HepG2 (cell line): ENCODE data around the gene CFI. TPM values are rescaled to one million over a fixed set of nuclear protein-coding genes. Genes with fewer than 3 reads are reported as not detected.

Source experiments
- ATAC-seq: fragments of 200-7000 bp; cut with Tn5 transposase; 3 replicates; pipeline ENCODE4 v1.9.1; 2020; ENCODE audit warnings: mild to moderate bottlenecking, moderate library complexity
- BruUV-seq: library from RNA; stranded (reverse); fragments of 400-500 nt; replicated peaks from 2 replicates; lab custom pipeline; 2021; lab: Mats Ljungman, UMichigan
- CTCF ChIA-PET: fragments of 300-600 bp; formaldehyde crosslinking; extraction: SDS; loops from one replicate; lab custom pipeline; 2021; ENCODE audit warnings: low total read pairs, inconsistent platforms, low intra/inter-chr PET ratio; lab: Yijun Ruan, JAX
- POLR2A ChIA-PET: fragments of 350-600 bp; sonication (Branson Sonifier 250); formaldehyde crosslinking; loops from one replicate; lab custom pipeline; 2020; ENCODE audit warnings: antibody characterized with exemption, inconsistent platforms; lab: Yijun Ruan, JAX
- DNase-seq: peaks from one replicate; pipeline ENCODE4 v3.0.0-alpha.2; 2015; ENCODE audit warnings: low spot score
- FAIRE-seq: peaks from 3 replicates; lab custom pipeline; 2011; peaks lifted over from hg19 to GRCh38; lab: Jason Lieb, UNC
- H2AFZ ChIP-seq: one replicate; pipeline ENCODE4 v1.6.1; 2011; ENCODE audit warnings: low read length, inconsistent platforms
- H3K27ac ChIP-seq: fragments of 300-600 bp; 3 replicates; pipeline ENCODE4 v1.8.0; 2011; ENCODE audit warnings: mixed run types, mild to moderate bottlenecking, mixed read lengths, low read length, inconsistent platforms; ENCODE audit not compliant: insufficient read depth; ENCODE audit errors: extremely low read length
- H3K27me3 ChIP-seq, 2 experiments: fragments of 200-600 bp in 1 of 2; 2 replicates in 1 of 2; 3 replicates in 1 of 2; pipeline versions ENCODE4 v1.6.0 to v1.8.0; 2011; ENCODE audit warnings: low read length in 2 of 2, mild to moderate bottlenecking in 2 of 2, moderate library complexity in 2 of 2, inconsistent platforms in 1 of 2; ENCODE audit not compliant: insufficient read depth in 2 of 2, control insufficient read depth in 1 of 2
- H3K36me3 ChIP-seq, 2 experiments: fragments of 200-600 bp in 1 of 2; replicated peaks in 1 of 2; 2 replicates in 1 of 2; 3 replicates in 1 of 2; pipeline versions ENCODE4 v1.5.1 to v1.8.0; 2011; ENCODE audit warnings: low read length in 2 of 2, inconsistent platforms in 1 of 2; ENCODE audit not compliant: insufficient read depth in 2 of 2, control insufficient read depth in 1 of 2
- H3K4me1 ChIP-seq: 2 replicates; pipeline ENCODE4 v1.5.1; 2012; ENCODE audit warnings: low read length, inconsistent platforms; ENCODE audit not compliant: insufficient read depth
- H3K4me2 ChIP-seq: 2 replicates; pipeline ENCODE4 v1.6.0; 2011; ENCODE audit warnings: low read depth, low read length, inconsistent platforms
- H3K4me3 ChIP-seq, 3 experiments: fragments of 200-600 bp in 1 of 3; sonication (generic), shearing (Covaris generic) in 1 of 3; replicated peaks in 1 of 3; 2 replicates each; pipeline ENCODE4 v1.5.1; 2011 to 2016; ENCODE audit warnings: low read length in 3 of 3, inconsistent platforms in 2 of 3, low read depth in 2 of 3, mild to moderate bottlenecking in 2 of 3, control low read depth in 1 of 3, mixed read lengths in 1 of 3; ENCODE audit not compliant: insufficient read depth in 1 of 3
- H3K79me2 ChIP-seq: one replicate; pipeline ENCODE4 v1.6.1; 2011; ENCODE audit warnings: low read length, inconsistent platforms; ENCODE audit not compliant: insufficient read depth
- H3K9ac ChIP-seq: 2 replicates; pipeline ENCODE4 v1.6.0; 2011; ENCODE audit warnings: mild to moderate bottlenecking, low read depth, low read length, inconsistent platforms; ENCODE audit not compliant: insufficient read depth
- H3K9me3 ChIP-seq: 2 replicates; pipeline ENCODE4 v1.5.1; 2012; ENCODE audit warnings: mild to moderate bottlenecking, low read length
- H4K20me1 ChIP-seq: 2 replicates; pipeline ENCODE4 v1.6.0; 2011; ENCODE audit warnings: inconsistent platforms, mild to moderate bottlenecking, low read length, moderate library complexity; ENCODE audit not compliant: insufficient read depth
- BHLHE40 ChIP-seq: IDR thresholded peaks from 2 replicates; pipeline ENCODE4 v1.6.1; 2011; ENCODE audit warnings: low read length, improper control_type of control experiment
- E2F2 ChIP-seq: sonication (generic); formaldehyde crosslinking; IDR thresholded peaks from 2 replicates; pipeline ENCODE4 v1.4.0; 2020; ENCODE audit warnings: missing genetic modification reagents, borderline replicate concordance
- FOSL1 ChIP-seq: sonication (generic); formaldehyde crosslinking; IDR thresholded peaks from 2 replicates; pipeline ENCODE4 v1.9.0; 2021; ENCODE audit warnings: missing genetic modification reagents, borderline replicate concordance
- HNRNPK ChIP-seq: fragments of 200-400 bp; formaldehyde crosslinking; IDR thresholded peaks from 2 replicates; pipeline ENCODE4 v1.6.1; 2018; ENCODE audit warnings: low read length, low read depth, moderate library complexity, mild to moderate bottlenecking; ENCODE audit not compliant: poor library complexity, severe bottlenecking
- RFXAP ChIP-seq: sonication (generic); formaldehyde crosslinking; IDR thresholded peaks from 2 replicates; pipeline ENCODE4 v1.4.0; 2020; ENCODE audit warnings: missing genetic modification reagents, borderline replicate concordance
- SETDB1 ChIP-seq: sonication (generic); formaldehyde crosslinking; IDR thresholded peaks from 2 replicates; pipeline ENCODE4 v1.5.1; 2020; ENCODE audit warnings: missing genetic modification reagents, mild to moderate bottlenecking, borderline replicate concordance
- TRIM22 ChIP-seq: fragments of 450-650 bp; IDR thresholded peaks from 2 replicates; pipeline ENCODE4 v1.6.1; 2017
- ZFP36L1 ChIP-seq: sonication (generic); formaldehyde crosslinking; IDR thresholded peaks from 2 replicates; pipeline ENCODE4 v1.8.0; 2022; ENCODE audit warnings: mild to moderate bottlenecking, missing genetic modification reagents, moderate library complexity
- ZFP41 ChIP-seq: sonication (generic); formaldehyde crosslinking; IDR thresholded peaks from 2 replicates; pipeline ENCODE4 v1.4.0; 2020; ENCODE audit warnings: mild to moderate bottlenecking, missing genetic modification reagents, borderline replicate concordance
- ZNF160 ChIP-seq: sonication (generic); formaldehyde crosslinking; IDR thresholded peaks from 2 replicates; pipeline ENCODE4 v1.8.0; 2022; ENCODE audit warnings: mild to moderate bottlenecking, inconsistent platforms, missing genetic modification reagents
- ZNF564 ChIP-seq: sonication (generic); formaldehyde crosslinking; IDR thresholded peaks from 2 replicates; pipeline ENCODE4 v1.8.1; 2023; ENCODE audit warnings: mild to moderate bottlenecking, missing genetic modification reagents
- ZNF569 ChIP-seq: sonication (generic); formaldehyde crosslinking; IDR thresholded peaks from 2 replicates; pipeline ENCODE4 v1.5.0; 2020; ENCODE audit warnings: mild to moderate bottlenecking, missing genetic modification reagents, moderate library complexity, borderline replicate concordance
- ZNF572 ChIP-seq: sonication (generic); formaldehyde crosslinking; IDR thresholded peaks from 2 replicates; pipeline ENCODE4 v1.5.1; 2020; ENCODE audit warnings: mild to moderate bottlenecking, missing genetic modification reagents
- ZNF7 ChIP-seq: IDR thresholded peaks from 2 replicates; pipeline ENCODE4 v1.6.1; 2016; ENCODE audit warnings: missing biosample characterization, missing genetic modification reagents
- ZNF737 ChIP-seq: sonication (generic); formaldehyde crosslinking; IDR thresholded peaks from 2 replicates; pipeline ENCODE4 v1.5.0; 2020; ENCODE audit warnings: missing genetic modification reagents, mild to moderate bottlenecking, borderline replicate concordance
- ZNF780A ChIP-seq: sonication (generic); formaldehyde crosslinking; IDR thresholded peaks from 2 replicates; pipeline ENCODE4 v1.8.0; 2022; ENCODE audit warnings: mild to moderate bottlenecking, missing genetic modification reagents, moderate library complexity
- WGBS: methylation state at CpG from one replicate; pipeline ENCODE4 v1.1.6; 2017; ENCODE audit warnings: low lambda C conversion rate; 5-methylcytosine and 5-hydroxymethylcytosine counted together
- in situ Hi-C: cut with HindIII; loops from 2 replicates; pipeline ENCODE4 v1.10.0; 2017; ENCODE audit warnings: low pct_unique_long_range_greater_than_20kb; ENCODE audit not compliant: extremely low pct_ligation_motif_present
- intact Hi-C: fragments of 100-400 bp; cut with micrococcal nuclease; formaldehyde crosslinking; loops from one replicate; pipeline ENCODE4 v1.10.0; 2022; ENCODE audit not compliant: unreplicated experiment
- polyA plus RNA-seq, 8 experiments: library from polyadenylated mRNA; depleted of rRNA in 3 of 8; stranded (reverse) in 7 of 8; unstranded in 1 of 8; fragments of >200 nt; fragmentation: Illumina TruSeq in 4 of 8; extraction: Trizol in 4 of 8; gene quantifications; 2 replicates each; pipeline versions ENCODE4 v1.2.1 to v1.2.3, GENCODE V29; 2011 to 2016; ENCODE audit warnings: low read depth in 4 of 8, missing spikeins in 1 of 8, mixed read lengths in 1 of 8; ENCODE audit not compliant: insufficient read depth in 1 of 8
- total RNA-seq, 5 experiments: library from RNA; depleted of rRNA; stranded (reverse); fragments of >200 nt; fragmentation: Illumina TruSeq; extraction: Trizol; gene quantifications; 2 replicates each; pipeline ENCODE4 v1.2.3, GENCODE V29; 2016; ENCODE audit warnings: low read depth in 1 of 5
- TF ChIP-seq, protein P1 (sequence below): IDR thresholded peaks from 2 replicates; pipeline ENCODE4 v1.6.1; 2016; ENCODE audit warnings: missing compliant biosample characterization, missing genetic modification reagents, borderline replicate concordance
- TF ChIP-seq, protein P2 (sequence below): sonication (generic); formaldehyde crosslinking; IDR thresholded peaks from 2 replicates; pipeline ENCODE4 v1.4.0; 2020; ENCODE audit warnings: missing genetic modification reagents, borderline replicate concordance

The CFI gene
- total and polyA plus RNA-seq, 2 of the 13 experiments (the other 11 are each of a cell fraction or from before 2014, with no cell fraction given), result 284 to 337 TPM

GRCh38 chr4:109836985-109837384, 35.2 kb upstream of the CFI start:
- in situ Hi-C loops, result no loop called here
- no peak for TF ChIP-seq ZNF572
- TF ChIP-seq ZNF564 (CRISPR knock-in tag), result no peak
- TF ChIP-seq ZFP41, result no peak
- TF ChIP-seq RFXAP, result no peak
- no peak for TF ChIP-seq HNRNPK
- no peak for TF ChIP-seq ZNF737 (CRISPR knock-in tag)
- no peak for TF ChIP-seq TRIM22
- TF ChIP-seq, protein P1, sequence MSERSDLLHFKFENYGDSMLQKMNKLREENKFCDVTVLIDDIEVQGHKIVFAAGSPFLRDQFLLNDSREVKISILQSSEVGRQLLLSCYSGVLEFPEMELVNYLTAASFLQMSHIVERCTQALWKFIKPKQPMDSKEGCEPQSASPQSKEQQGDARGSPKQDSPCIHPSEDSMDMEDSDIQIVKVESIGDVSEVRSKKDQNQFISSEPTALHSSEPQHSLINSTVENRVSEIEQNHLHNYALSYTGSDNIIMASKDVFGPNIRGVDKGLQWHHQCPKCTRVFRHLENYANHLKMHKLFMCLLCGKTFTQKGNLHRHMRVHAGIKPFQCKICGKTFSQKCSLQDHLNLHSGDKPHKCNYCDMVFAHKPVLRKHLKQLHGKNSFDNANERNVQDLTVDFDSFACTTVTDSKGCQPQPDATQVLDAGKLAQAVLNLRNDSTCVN, result no peak
- TF ChIP-seq, protein P2, sequence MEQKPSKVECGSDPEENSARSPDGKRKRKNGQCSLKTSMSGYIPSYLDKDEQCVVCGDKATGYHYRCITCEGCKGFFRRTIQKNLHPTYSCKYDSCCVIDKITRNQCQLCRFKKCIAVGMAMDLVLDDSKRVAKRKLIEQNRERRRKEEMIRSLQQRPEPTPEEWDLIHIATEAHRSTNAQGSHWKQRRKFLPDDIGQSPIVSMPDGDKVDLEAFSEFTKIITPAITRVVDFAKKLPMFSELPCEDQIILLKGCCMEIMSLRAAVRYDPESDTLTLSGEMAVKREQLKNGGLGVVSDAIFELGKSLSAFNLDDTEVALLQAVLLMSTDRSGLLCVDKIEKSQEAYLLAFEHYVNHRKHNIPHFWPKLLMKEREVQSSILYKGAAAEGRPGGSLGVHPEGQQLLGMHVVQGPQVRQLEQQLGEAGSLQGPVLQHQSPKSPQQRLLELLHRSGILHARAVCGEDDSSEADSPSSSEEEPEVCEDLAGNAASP (CRISPR knock-in tag), result no peak
- TF ChIP-seq ZNF7 (CRISPR knock-in tag), result no peak
- no peak for TF ChIP-seq FOSL1
- TF ChIP-seq E2F2 (CRISPR knock-in tag), result no peak
- no peak for TF ChIP-seq ZNF160 (CRISPR knock-in tag)
- no peak for TF ChIP-seq ZNF569 (CRISPR knock-in tag)
- no peak for TF ChIP-seq ZFP36L1 (CRISPR knock-in tag)
- TF ChIP-seq ZNF780A (CRISPR knock-in tag), result no peak
- TF ChIP-seq SETDB1 (CRISPR knock-in tag), result no peak
- no peak for TF ChIP-seq BHLHE40
- Histone ChIP-seq H3K27ac (no peak overlapping the region), H3K27me3 (no peaks in the 10 kb centered on the region), H3K9ac (no peak overlapping the region), H3K4me3 (no peak overlapping the region), H3K4me2 (no peak overlapping the region), H4K20me1 (no peaks in the 10 kb centered on the region), H3K79me2 (no peaks in the 10 kb centered on the region), H3K4me1 (no peaks in the 10 kb centered on the region), H2AFZ (no peak overlapping the region), H3K9me3 (no peaks in the 10 kb centered on the region), H3K36me3 (no peaks in the 10 kb centered on the region)
- ATAC-seq (no peak), FAIRE-seq (no peak), DNase-seq (no peak)
- POLR2A ChIA-PET, result no interaction called here
- WGBS, result 46% methylated on average over 3 of the region's 3 CpGs
- intact Hi-C loops, result no loop called here
- no TSS peak for BruUV-seq
- CTCF ChIA-PET, result no interaction called here
